DMS153 (cell line): ENCODE results near the gene DKKL1.

Experiments
- DNase-seq: peaks from one replicate; lab custom pipeline; 2025; lab: John Stamatoyannopoulos, UW

The DKKL1 gene

GRCh38 chr19:49338023-49338677 is 25.5 kb upstream of the DKKL1 start:
- no peak for DNase-seq

GRCh38 chr19:49338691-49339300 is 24.9 kb upstream of the DKKL1 start:
- peak; percentile 80 for DNase-seq

- peak; percentile 96 for DNase-seq
Measured at GRCh38 chr19:49339301-49340068, 24.2 kb upstream of the DKKL1 start.

GRCh38 chr19:49340069-49340864 is 23.4 kb upstream of the DKKL1 start:
- peak; percentile 87 for DNase-seq

- DNase-seq = no peak
Measured at GRCh38 chr19:49340865-49341718, 22.6 kb upstream of the DKKL1 start.

- no peak for DNase-seq
Measured at GRCh38 chr19:49342291-49342721, 21.4 kb upstream of the DKKL1 start.

- no peak for DNase-seq
Measured at GRCh38 chr19:49343123-49343522, 20.6 kb upstream of the DKKL1 start.

- DNase-seq = no peak
Measured at GRCh38 chr19:49344505-49345423, 18.9 kb upstream of the DKKL1 start.

- no peak for DNase-seq
Measured at GRCh38 chr19:49347191-49347590, 16.5 kb upstream of the DKKL1 start.

- DNase-seq = no peak
Measured at GRCh38 chr19:49347835-49348234, 15.8 kb upstream of the DKKL1 start.

GRCh38 chr19:49348305-49349189 is 15.1 kb upstream of the DKKL1 start:
- no peak for DNase-seq

- no peak for DNase-seq
Measured at GRCh38 chr19:49349567-49349966, 14.1 kb upstream of the DKKL1 start.

- no peak for DNase-seq
Measured at GRCh38 chr19:49355909-49356353, 7.7 kb upstream of the DKKL1 start.

- DNase-seq = no peak
Measured at GRCh38 chr19:49356382-49356781, 7.3 kb upstream of the DKKL1 start.

- no peak for DNase-seq
Measured at GRCh38 chr19:49357186-49357585, 6.5 kb upstream of the DKKL1 start.

- DNase-seq = no peak
Measured at GRCh38 chr19:49359851-49360820, 3.5 kb upstream of the DKKL1 start.

- DNase-seq = no peak
Measured at GRCh38 chr19:49361438-49362047, 2.1 kb upstream of the DKKL1 start.
